GM12878 (cell line): Measurements from ENCODE around the gene LAMA2.

ENCODE experiments used
- CHD4 ChIP-seq: fragments of 200-600 bp; sonication (generic); IDR thresholded peaks from 2 replicates; pipeline ENCODE4 v1.6.1; 2016; ENCODE audit warnings: mild to moderate bottlenecking
- EED ChIP-seq: sonication (generic); IDR thresholded peaks from 2 replicates; pipeline ENCODE4 v1.6.1; 2016; ENCODE audit warnings: antibody characterized with exemption, low read depth
- MAX ChIP-seq: IDR thresholded peaks from 2 replicates; pipeline ENCODE4 v1.6.1; 2012; ENCODE audit warnings: low read depth, low read length, improper control_type of control experiment
- POLR2A ChIP-seq: IDR thresholded peaks from 2 replicates; pipeline ENCODE4 v1.6.1; 2011; ENCODE audit warnings: low read depth, mild to moderate bottlenecking, low read length
- POLR2AphosphoS5 ChIP-seq: IDR thresholded peaks from 2 replicates; pipeline ENCODE4 v1.6.1; 2011; ENCODE audit warnings: mild to moderate bottlenecking, low read length, inconsistent platforms
- SMAD1 ChIP-seq: fragments of 450-650 bp; IDR thresholded peaks from 2 replicates; pipeline ENCODE4 v1.6.1; 2018; ENCODE audit warnings: mild to moderate bottlenecking, low read depth; ENCODE audit not compliant: partially characterized antibody
- TF ChIP-seq, protein P1 (sequence below): fragments of 450-650 bp; IDR thresholded peaks from 2 replicates; pipeline ENCODE4 v1.6.1; 2018; ENCODE audit warnings: borderline replicate concordance, mild to moderate bottlenecking; ENCODE audit not compliant: partially characterized antibody
- TF ChIP-seq, protein P2 (sequence below), 3 experiments: IDR thresholded peaks in 2 of 3; conservative IDR thresholded peaks in 1 of 3; 2 replicates each; pipeline ENCODE4 v1.5.1; 2011; ENCODE audit warnings: low read depth in 3 of 3, low read length in 3 of 3, mild to moderate bottlenecking in 3 of 3, control low read depth in 2 of 3, moderate library complexity in 2 of 3, inconsistent platforms in 1 of 3, mixed read lengths in 1 of 3; ENCODE audit not compliant: control insufficient read depth in 2 of 3, insufficient read depth in 1 of 3; ENCODE audit errors: extremely low read depth in 1 of 3
- TF ChIP-seq, protein P3 (sequence below): IDR thresholded peaks from 2 replicates; pipeline ENCODE4 v1.6.1; 2012; ENCODE audit warnings: mild to moderate bottlenecking, low read depth, low read length

GRCh38 chr6:129507059-129507807 lies 624.3 kb downstream of the LAMA2 start:
- TF ChIP-seq CHD4: no peak
- TF ChIP-seq POLR2AphosphoS5: no peak
- TF ChIP-seq, protein P1, sequence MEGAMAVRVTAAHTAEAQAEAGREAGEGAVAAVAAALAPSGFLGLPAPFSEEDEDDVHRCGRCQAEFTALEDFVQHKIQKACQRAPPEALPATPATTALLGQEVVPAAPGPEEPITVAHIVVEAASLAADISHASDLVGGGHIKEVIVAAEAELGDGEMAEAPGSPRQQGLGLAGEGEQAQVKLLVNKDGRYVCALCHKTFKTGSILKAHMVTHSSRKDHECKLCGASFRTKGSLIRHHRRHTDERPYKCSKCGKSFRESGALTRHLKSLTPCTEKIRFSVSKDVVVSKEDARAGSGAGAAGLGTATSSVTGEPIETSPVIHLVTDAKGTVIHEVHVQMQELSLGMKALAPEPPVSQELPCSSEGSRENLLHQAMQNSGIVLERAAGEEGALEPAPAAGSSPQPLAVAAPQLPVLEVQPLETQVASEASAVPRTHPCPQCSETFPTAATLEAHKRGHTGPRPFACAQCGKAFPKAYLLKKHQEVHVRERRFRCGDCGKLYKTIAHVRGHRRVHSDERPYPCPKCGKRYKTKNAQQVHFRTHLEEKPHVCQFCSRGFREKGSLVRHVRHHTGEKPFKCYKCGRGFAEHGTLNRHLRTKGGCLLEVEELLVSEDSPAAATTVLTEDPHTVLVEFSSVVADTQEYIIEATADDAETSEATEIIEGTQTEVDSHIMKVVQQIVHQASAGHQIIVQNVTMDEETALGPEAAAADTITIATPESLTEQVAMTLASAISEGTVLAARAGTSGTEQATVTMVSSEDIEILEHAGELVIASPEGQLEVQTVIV: no peak
- TF ChIP-seq, protein P2, sequence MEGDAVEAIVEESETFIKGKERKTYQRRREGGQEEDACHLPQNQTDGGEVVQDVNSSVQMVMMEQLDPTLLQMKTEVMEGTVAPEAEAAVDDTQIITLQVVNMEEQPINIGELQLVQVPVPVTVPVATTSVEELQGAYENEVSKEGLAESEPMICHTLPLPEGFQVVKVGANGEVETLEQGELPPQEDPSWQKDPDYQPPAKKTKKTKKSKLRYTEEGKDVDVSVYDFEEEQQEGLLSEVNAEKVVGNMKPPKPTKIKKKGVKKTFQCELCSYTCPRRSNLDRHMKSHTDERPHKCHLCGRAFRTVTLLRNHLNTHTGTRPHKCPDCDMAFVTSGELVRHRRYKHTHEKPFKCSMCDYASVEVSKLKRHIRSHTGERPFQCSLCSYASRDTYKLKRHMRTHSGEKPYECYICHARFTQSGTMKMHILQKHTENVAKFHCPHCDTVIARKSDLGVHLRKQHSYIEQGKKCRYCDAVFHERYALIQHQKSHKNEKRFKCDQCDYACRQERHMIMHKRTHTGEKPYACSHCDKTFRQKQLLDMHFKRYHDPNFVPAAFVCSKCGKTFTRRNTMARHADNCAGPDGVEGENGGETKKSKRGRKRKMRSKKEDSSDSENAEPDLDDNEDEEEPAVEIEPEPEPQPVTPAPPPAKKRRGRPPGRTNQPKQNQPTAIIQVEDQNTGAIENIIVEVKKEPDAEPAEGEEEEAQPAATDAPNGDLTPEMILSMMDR (IDR thresholded peaks at IDR 0.05 in 2 of 3, conservative IDR thresholded peaks at IDR 0.05 in 1 of 3; ENCODE audit: control insufficient read depth in 2 of 3, extremely low read depth in 1 of 3, insufficient read depth in 1 of 3, low read depth in 3 of 3, low read length in 3 of 3): no peak
- TF ChIP-seq MAX: no peak
- no peak for TF ChIP-seq POLR2A
- TF ChIP-seq, protein P3, sequence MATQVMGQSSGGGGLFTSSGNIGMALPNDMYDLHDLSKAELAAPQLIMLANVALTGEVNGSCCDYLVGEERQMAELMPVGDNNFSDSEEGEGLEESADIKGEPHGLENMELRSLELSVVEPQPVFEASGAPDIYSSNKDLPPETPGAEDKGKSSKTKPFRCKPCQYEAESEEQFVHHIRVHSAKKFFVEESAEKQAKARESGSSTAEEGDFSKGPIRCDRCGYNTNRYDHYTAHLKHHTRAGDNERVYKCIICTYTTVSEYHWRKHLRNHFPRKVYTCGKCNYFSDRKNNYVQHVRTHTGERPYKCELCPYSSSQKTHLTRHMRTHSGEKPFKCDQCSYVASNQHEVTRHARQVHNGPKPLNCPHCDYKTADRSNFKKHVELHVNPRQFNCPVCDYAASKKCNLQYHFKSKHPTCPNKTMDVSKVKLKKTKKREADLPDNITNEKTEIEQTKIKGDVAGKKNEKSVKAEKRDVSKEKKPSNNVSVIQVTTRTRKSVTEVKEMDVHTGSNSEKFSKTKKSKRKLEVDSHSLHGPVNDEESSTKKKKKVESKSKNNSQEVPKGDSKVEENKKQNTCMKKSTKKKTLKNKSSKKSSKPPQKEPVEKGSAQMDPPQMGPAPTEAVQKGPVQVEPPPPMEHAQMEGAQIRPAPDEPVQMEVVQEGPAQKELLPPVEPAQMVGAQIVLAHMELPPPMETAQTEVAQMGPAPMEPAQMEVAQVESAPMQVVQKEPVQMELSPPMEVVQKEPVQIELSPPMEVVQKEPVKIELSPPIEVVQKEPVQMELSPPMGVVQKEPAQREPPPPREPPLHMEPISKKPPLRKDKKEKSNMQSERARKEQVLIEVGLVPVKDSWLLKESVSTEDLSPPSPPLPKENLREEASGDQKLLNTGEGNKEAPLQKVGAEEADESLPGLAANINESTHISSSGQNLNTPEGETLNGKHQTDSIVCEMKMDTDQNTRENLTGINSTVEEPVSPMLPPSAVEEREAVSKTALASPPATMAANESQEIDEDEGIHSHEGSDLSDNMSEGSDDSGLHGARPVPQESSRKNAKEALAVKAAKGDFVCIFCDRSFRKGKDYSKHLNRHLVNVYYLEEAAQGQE: no peak
- TF ChIP-seq EED: no peak
- TF ChIP-seq SMAD1: no peak
